ENCODE measurements around the gene ZNF629.

ZNF629 gene

DNA sequence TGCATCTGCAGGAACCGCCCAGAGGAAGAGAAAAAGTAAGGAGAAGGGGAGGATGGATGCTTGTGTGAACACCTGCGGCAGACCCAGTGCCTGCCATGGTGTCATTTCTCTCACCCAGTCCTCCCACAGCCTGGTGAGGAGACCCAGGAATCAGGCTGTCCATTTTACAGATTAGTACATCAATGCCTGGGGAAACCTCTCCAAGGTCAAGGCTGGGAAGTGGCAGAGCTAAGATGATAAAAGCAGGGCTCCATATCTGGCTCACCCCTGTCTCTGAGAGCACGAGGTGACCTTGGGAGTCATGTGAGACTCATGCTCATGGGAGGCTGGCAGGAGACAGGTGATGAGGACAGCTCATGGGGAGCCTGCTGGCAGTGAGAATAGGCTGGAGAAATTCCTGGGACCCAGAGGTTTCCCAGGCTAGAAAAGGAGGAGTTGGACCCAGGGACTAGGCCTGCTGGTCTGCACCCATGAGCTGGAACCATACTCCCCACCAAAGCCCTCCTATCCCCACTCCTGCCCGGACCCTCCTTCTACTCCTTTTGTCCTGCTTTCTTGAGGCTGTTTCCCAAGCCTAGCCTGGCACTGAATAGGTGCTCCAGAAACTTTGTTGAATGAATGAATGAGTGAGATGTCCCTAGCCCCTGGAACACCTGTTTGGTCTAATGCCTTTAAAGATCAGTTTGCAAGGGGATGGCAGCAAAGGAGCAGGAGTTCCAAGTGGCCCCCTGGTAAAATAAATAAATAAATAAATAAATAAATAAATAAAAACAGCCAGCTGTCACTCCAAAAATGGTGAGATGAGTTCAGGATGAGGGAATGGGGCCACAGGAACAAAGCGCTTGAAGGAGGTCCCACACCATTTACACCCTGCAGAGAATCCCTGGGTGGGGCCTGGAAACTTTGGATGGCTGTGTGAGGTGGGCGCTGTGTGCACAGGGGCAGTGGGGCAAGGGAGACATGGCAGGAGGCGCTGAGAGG is 1.6 kb downstream of the ZNF629 start:
- DNase-seq: no peak

DNA sequence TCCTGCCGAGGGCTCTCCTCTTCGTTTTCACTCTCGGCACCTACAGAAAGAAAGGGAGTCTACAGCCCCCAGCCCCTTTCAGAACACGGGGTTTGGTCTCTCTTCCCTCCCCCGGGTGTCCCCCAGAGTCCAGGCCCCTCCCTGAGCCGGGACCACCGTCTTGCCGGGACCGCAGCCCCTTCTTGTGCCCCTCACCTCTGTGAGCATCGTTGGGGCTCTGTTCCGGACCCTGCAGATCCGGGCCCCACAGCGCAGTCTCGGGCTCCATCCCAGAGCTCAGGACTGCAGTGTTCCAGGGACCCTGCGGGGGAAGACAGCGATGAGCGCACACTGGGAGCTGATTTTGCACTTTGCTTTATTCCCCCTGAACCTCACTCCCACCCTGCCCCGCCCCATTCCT is 2.8 kb downstream of the ZNF629 start:
- no peak for DNase-seq

- no peak for DNase-seq
Measured at GRCh38 chr16:30783280-30784109, 3.5 kb downstream of the ZNF629 start.

- DNase-seq: no peak
Measured at GRCh38 chr16:30782486-30783279, 4.3 kb downstream of the ZNF629 start.

DNA sequence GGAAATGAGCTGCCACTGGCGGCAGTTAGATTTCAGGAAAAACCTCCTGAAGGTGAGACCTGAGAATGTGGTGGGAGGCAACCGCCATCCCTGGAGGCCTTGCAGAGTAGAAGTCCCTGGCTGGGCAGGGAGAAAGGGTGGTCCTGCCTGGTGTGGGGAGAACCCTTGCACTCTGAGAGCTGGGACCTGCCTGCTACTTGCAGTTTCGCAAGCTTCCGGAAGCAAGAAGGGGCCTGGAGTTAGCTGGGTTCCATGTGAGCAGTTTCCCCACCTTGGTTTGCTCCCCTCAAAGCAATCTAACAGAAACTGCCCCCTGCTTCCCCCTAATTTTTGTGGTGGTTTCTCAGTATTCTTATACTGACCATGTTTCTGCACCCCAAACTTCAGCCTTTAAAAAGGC is 6.5 kb downstream of the ZNF629 start:
- no peak for DNase-seq

- DNase-seq: no peak
Measured at GRCh38 chr16:30780021-30780420, 7.0 kb downstream of the ZNF629 start.

DNA sequence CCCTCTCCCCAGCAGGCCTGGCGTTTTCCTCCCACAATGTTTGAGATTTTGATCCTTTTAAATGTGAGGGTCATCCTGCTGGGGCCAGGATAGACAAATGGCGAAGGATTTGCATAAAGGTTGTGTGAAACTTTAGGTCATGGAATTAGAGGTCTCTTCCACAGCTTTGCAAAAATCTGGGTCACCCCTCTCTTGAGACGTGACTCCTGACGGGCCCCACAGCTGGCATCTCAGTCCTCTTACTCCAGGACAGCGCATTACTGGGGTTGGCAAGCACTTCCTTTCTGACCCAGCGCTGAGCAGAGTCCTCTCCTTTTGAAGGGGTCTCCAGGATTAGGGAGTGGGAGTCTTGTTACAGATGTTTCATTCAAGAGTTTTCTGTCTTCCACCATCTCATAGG is 7.4 kb downstream of the ZNF629 start:
- DNase-seq: no peak

DNA sequence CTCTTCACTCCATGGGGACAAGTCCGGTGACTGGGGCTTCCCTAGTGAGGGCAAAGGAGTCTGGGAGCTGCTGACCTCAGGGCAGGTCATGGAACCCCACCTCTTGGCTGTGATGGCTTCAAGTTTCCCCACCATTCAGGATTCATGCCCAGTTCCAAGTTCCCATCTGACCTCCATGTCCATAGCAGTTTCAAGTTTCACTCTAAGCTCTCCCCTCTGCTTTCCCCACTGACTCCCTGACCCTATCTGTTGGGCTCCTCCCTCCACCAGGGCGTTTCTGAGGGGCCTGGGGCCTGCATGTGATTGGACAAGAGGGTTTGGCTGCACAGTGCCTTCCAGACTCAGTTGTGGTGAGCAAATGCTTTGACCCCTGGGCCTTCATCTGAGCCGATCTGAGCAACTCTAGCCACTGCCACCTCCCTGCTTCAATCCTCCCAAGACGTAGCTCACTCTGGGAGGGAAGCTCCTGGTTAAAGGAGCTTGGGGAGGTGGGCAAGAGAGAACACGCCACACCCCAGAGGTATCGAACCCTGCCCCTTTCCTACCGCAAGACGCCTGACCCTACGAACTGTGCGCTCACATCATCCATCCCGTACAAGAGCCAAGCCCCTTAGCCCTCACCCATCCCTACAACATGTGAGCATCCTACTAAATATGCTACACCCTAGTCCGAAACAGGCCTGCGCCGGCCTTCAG is 8.3 kb downstream of the ZNF629 start:
- DNase-seq: no peak

DNA sequence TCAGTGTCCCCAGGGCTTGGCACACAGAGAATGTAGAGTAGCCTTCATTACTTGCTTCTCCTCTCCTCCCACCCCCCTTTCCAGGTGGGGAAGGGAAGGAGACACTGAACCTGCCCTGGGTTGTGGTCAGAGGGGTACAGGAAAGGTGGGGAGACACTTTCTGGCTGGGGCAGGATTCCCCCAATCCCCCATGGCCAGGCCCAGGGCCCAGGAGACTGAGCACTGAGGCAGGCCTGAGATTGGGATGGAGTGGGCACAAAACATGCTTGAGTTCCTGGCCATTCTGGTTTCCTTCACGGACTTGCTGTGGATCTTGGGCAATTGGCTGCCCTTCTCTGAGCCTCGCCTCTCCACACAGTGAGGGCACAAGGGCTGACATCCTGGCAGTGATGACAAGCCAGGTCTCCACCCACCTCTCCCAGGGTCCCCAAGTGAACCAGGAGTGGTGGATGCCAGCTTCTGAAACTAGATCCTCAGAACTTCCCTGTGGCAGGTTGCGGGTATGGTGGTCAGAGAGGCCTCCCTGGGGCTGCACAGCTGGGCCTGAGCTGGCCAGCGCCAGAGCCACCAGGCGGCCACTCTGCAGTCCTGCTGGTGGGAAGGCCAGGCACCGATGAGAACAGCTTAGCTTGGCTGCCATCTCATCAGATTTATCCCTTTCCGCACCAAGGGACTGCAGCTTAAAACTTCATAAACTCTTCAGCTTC is 9.3 kb downstream of the ZNF629 start:
- DNase-seq: no peak

- peak; percentile 49 for DNase-seq
Measured at GRCh38 chr16:30775392-30776188, 11.4 kb downstream of the ZNF629 start.

GRCh38 chr16:30775131-30775391 is 11.9 kb downstream of the ZNF629 start:
- DNase-seq: no peak

DNA sequence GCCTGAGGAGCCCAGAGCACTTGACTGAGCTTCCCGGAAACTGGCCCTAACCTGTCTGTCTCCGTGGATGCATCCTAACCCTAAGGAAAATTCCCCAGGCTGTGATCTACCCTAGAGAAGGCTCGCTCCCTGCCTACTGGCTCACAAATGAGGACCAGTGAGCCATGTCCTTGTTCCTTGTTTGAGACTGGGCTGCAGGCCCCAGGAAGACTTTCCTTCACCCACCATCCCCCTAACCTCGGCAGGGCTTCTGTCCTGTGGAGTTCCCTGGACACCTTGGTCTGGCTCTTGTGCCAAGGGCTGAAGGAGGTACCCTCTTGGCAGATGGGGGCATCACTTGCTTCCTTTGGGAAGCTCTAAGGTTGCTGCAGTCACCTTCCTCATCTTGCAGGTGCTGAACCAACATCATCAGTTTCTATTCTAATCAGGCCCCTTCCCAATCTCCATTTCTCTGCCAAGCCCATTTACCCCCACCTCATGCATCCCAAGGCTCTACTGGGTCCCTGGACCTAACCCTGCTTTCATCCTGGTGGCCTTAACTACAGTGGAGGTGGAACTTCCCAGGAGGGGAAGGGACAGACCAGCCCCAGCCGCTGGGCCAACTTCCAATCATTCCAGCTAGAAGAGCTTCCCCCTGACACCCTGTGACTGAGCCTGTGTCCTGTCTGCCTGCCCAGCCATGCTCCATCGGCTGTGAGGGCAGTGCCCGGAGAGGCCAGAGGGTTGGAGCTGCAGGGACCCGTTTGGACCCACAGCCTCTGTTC is 12.5 kb downstream of the ZNF629 start:
- DNase-seq: no peak

GRCh38 chr16:30773826-30774225 is 13.2 kb downstream of the ZNF629 start:
- no peak for DNase-seq

DNA sequence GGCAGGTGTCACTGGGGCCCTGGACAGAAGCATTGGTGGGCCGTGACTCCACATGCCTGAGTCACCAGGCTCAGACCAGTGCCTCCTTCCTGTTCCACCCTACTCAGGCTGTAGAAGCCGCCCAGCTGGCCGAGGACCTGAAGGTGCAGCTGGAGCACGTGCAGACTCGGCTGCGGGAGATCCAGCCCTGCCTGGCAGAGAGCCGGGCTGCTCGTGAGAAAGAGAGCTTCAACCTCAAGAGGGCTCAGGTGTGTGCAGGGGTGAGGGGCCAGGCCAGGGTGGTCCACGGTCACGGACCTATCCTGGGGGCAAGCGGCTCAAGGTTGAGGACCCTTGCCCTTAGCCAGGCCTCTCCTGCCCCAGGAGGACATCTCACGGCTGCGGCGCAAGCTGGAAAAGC is 15.3 kb downstream of the ZNF629 start:
- DNase-seq: no peak

DNA sequence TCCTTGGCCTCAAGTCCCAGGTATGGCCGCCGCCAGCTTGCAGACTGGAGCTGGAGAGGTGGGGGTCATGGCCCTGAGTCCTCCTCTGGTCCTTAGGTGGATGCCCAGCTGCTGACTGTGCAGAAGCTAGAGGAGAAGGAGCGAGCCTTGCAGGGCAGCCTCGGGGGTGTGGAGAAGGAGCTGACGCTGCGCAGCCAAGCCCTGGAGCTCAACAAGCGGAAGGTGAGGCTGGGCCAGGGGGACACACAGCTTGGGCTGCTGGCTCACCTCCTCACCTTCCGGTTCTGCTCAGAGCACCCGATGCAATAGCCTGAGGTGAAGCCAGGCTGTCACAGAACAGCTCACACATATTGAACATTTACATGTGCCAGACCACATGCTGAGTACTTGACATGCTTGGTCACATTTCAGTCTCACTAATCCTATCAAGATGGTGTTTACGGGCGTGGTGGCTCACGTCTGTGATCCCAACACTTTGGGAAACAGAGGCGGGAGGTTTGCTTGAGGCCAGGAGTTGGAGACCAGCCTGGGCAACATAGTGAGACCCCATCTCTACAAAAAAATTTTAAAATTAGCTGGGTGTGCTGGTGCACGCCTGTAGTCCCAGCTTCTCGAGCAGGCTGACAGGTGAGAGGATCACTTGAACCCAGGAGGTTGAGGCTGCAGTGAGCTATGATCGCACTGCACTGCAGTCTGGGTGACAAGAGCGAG is 17.5 kb downstream of the ZNF629 start:
- no peak for DNase-seq

DNA sequence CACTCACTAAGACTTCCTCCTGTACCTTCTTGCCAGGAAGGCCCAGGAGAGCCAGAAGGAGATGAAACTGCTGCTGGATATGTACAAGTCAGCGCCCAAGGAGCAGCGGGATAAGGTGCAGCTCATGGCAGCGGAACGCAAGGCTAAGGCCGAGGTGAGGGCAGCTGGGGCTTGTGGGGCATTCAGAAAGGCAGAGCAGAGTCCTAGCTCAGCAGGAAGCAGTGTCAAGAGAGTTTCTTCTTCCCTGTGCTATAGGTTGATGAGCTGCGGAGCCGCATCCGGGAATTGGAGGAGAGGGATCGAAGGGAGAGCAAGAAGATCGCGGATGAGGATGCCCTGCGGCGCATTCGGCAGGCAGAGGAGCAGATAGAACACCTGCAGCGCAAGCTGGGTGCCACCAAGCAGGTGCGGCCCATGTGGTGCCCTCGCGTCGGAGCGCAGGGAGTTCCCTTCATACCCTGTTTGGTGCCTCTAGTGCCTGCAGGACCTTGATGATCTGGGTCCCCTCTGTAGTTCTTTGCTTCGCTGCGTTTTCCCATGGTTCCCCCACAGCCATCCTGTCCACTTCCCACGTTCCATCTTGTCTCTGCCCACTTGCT is 18.3 kb downstream of the ZNF629 start:
- DNase-seq: no peak

DNA sequence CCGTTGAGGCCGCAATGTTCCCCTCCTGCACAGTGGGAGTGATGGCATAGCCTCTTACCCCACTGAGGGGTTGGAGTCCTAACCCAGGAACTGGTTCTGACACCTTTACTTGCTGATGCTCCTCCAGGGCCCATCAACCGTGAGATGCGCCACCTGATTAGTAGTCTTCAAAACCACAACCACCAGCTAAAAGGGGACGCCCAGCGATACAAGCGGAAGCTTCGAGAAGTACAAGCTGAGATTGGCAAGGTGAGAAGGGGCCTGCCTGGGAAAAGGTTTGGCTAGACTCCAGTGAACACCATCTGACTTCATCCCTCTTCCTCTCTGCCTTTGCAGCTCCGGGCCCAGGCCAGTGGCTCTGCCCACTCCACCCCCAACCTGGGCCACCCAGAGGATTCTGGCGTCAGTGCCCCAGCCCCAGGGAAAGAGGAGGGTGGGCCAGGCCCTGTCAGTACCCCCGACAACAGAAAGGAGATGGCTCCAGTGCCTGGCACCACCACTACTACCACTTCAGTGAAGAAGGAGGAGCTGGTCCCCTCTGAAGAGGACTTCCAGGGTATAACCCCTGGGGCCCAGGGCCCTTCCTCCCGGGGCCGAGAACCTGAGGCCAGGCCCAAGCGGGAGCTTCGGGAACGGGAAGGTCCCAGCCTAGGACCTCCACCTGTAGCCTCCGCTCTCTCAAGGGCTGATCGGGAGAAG is 19.1 kb downstream of the ZNF629 start:
- DNase-seq: no peak

DNA sequence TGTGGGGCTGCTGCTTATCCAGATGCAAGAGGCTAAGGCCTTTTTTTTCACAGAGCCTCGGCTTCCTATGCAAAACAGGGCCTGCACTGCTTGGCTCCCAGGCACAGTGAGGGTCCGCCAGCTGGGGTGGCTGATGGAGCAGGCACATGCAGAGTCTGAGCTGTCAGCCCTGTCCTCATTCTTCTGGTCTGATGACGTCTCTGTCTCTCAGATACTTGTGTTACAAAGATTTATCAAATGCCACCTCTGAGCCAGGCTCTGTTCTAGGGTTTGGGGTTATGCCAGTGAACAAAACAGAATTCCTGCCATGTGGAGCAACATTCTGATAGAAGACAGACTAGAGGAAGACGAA is 20.1 kb downstream of the ZNF629 start:
- DNase-seq: no peak

Measured in KG1 (cell line).